ENCODE data around the gene KBTBD7. TPM values are rescaled to one million over a fixed set of nuclear protein-coding genes. Genes with fewer than 3 reads are reported as not detected.

The KBTBD7 gene
- total and polyA plus RNA-seq, 9 of the 15 experiments (the other 6 are each of a cell fraction or from before 2014, with no cell fraction given): 1.8 to 4.4 (median 3.3) TPM

DNA sequence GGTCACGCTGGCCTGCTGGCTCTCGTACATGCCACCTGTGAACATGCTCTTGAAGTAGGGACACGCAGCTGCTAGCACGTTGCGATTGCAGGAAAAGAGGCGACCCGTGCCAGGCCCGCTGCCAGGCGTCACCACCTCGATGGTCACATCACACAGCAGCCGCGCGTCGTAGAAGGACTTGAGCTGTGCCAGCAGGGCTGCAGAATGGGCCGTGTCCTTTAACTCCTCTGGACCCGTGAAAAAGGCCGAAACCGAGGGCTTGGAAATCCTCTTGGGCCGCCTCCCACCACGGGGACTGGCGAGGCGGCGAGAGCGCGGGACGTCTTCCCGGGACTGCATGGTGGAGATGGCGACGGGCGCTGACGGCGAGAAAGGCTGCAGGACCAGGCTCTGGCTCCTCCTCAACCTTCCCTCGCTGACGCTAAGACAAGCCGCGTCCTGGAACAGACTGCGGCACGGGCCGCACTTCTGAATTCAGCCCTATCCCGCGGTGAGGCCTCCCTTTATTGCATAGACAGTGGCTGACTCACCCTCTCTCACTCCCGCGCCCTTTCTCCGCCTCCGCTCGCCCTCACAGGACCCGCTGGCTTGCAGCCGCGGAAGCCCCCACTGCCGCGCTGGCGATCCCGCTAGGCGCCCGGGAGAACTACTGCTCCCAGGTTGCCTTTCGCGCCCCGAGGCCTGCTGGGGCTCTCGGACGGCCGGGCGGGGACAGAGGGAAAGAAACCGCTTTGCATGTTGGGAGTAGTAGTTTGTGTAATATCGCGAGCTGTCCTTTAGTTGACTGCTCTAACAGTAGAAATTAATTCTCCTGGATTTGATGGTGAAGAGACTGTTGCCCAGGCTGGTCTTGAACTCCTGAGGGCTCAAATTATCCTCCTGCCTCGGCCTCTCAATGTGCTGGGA is at the start of gene KBTBD7 (continued):
- TF ChIP-seq, protein P1, sequence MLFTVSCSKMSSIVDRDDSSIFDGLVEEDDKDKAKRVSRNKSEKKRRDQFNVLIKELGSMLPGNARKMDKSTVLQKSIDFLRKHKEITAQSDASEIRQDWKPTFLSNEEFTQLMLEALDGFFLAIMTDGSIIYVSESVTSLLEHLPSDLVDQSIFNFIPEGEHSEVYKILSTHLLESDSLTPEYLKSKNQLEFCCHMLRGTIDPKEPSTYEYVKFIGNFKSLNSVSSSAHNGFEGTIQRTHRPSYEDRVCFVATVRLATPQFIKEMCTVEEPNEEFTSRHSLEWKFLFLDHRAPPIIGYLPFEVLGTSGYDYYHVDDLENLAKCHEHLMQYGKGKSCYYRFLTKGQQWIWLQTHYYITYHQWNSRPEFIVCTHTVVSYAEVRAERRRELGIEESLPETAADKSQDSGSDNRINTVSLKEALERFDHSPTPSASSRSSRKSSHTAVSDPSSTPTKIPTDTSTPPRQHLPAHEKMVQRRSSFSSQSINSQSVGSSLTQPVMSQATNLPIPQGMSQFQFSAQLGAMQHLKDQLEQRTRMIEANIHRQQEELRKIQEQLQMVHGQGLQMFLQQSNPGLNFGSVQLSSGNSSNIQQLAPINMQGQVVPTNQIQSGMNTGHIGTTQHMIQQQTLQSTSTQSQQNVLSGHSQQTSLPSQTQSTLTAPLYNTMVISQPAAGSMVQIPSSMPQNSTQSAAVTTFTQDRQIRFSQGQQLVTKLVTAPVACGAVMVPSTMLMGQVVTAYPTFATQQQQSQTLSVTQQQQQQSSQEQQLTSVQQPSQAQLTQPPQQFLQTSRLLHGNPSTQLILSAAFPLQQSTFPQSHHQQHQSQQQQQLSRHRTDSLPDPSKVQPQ (CRISPR knock-in tag; IDR thresholded peaks at IDR 0.05; ENCODE audit: borderline replicate concordance): no peak
- TF ChIP-seq, protein P2, sequence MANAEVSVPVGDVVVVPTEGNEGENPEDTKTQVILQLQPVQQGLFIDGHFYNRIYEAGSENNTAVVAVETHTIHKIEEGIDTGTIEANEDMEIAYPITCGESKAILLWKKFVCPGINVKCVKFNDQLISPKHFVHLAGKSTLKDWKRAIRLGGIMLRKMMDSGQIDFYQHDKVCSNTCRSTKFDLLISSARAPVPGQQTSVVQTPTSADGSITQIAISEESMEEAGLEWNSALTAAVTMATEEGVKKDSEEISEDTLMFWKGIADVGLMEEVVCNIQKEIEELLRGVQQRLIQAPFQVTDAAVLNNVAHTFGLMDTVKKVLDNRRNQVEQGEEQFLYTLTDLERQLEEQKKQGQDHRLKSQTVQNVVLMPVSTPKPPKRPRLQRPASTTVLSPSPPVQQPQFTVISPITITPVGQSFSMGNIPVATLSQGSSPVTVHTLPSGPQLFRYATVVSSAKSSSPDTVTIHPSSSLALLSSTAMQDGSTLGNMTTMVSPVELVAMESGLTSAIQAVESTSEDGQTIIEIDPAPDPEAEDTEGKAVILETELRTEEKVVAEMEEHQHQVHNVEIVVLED (CRISPR knock-in tag; IDR thresholded peaks at IDR 0.05): peak; percentile 41; the same call in 1 of the 2 replicates
- peak; percentile 88; the same call in 1 of the 2 replicates for TF ChIP-seq ZBTB7A (IDR thresholded peaks at IDR 0.05; ENCODE audit: borderline replicate concordance, control insufficient read depth, low read depth, low read length)
- TF ChIP-seq CEBPG (CRISPR knock-in tag; IDR thresholded peaks at IDR 0.05): no peak; the same call in 1 of the 2 replicates
- TF ChIP-seq CEBPG (tag; conservative IDR thresholded peaks at IDR 0.05 in 1 of 2, IDR thresholded peaks at IDR 0.05 in 1 of 2): no peak; a peak in 1 of 4 replicates
- TF ChIP-seq PHF21A (IDR thresholded peaks at IDR 0.05; ENCODE audit: borderline replicate concordance, low read depth): peak; percentile 94; the same call in 1 of the 2 replicates
- no peak for TF ChIP-seq MXI1 (IDR thresholded peaks at IDR 0.05; ENCODE audit: low read depth, low read length)
- TF ChIP-seq RFX7 (CRISPR knock-in tag; IDR thresholded peaks at IDR 0.05): no peak
- peak; percentile 89 for TF ChIP-seq ZNF644 (tag; IDR thresholded peaks at IDR 0.05; ENCODE audit: low read depth)
- no peak for TF ChIP-seq ZFP30 (CRISPR knock-in tag; IDR thresholded peaks at IDR 0.05; ENCODE audit: borderline replicate concordance)
- peak; percentile 66; the same call in 1 of the 2 replicates for TF ChIP-seq JUN (IDR thresholded peaks at IDR 0.05; ENCODE audit: borderline replicate concordance, low read depth, low read length)
- no peak for TF ChIP-seq JUN (CRISPR knock-in tag; IDR thresholded peaks at IDR 0.05; ENCODE audit: borderline replicate concordance)
- peak; percentile 43; the same call in 1 of the 2 replicates for TF ChIP-seq SP1 (CRISPR knock-in tag; IDR thresholded peaks at IDR 0.05)
- TF ChIP-seq CCNT2 (IDR thresholded peaks at IDR 0.05; ENCODE audit: borderline replicate concordance, extremely low read depth, insufficient read length, low read depth, low read length): peak; percentile 55
- peak; percentile 93 for TF ChIP-seq ZNF766 (CRISPR knock-in tag; conservative IDR thresholded peaks at IDR 0.05)
- no peak for TF ChIP-seq ETV6 (IDR thresholded peaks at IDR 0.05; ENCODE audit: borderline replicate concordance in 1 of 2, low read depth in 2 of 2, low read length in 1 of 2)
- TF ChIP-seq ETV6 (CRISPR knock-in tag; IDR thresholded peaks at IDR 0.05; ENCODE audit: borderline replicate concordance): no peak
- TF ChIP-seq, protein P3, sequence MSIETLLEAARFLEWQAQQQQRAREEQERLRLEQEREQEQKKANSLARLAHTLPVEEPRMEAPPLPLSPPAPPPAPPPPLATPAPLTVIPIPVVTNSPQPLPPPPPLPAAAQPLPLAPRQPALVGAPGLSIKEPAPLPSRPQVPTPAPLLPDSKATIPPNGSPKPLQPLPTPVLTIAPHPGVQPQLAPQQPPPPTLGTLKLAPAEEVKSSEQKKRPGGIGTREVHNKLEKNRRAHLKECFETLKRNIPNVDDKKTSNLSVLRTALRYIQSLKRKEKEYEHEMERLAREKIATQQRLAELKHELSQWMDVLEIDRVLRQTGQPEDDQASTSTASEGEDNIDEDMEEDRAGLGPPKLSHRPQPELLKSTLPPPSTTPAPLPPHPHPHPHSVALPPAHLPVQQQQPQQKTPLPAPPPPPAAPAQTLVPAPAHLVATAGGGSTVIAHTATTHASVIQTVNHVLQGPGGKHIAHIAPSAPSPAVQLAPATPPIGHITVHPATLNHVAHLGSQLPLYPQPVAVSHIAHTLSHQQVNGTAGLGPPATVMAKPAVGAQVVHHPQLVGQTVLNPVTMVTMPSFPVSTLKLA (conservative IDR thresholded peaks at IDR 0.05): peak in 1 of 2 experiments; percentile 67; a peak in 2 of 4 replicates
